HG03521 (cell line): ENCODE results near the gene RHOT2.

Experiments used
- ATAC-seq: cut with Tn5 transposase; IDR thresholded peaks from one replicate; pipeline ENCODE4 v1.9.1; 2021; ENCODE audit warnings: mild to moderate bottlenecking, moderate library complexity; ENCODE audit not compliant: unreplicated experiment

The RHOT2 gene

GRCh38 chr16:695355-696089, 27.6 kb downstream of the RHOT2 start:
- no peak for ATAC-seq

- no peak for ATAC-seq
These were observed 31.2 kb downstream of the RHOT2 start for GRCh38 chr16:698911-699671.

- no peak for ATAC-seq
These were observed 33.0 kb downstream of the RHOT2 start for GRCh38 chr16:700684-701584.

- no peak for ATAC-seq
These were observed 34.4 kb downstream of the RHOT2 start for GRCh38 chr16:702341-702740.

- ATAC-seq, result no peak
These were observed 35.5 kb downstream of the RHOT2 start for GRCh38 chr16:703406-703805.

GRCh38 chr16:704047-704446, 36.1 kb downstream of the RHOT2 start:
- ATAC-seq, result no peak

GRCh38 chr16:704552-705380, 36.8 kb downstream of the RHOT2 start:
- no peak for ATAC-seq

- ATAC-seq, result no peak
These were observed 37.7 kb downstream of the RHOT2 start, which contains the start of gene FBXL16 for GRCh38 chr16:705431-706188. Gene FBXL16, minus strand, starts transcription at chr16:705801. Its CDS starts 8,396 bp downstream, at chr16:697405.

- no peak for ATAC-seq
These were observed 38.5 kb downstream of the RHOT2 start for GRCh38 chr16:706189-707061.

- ATAC-seq, result no peak
These were observed 39.2 kb downstream of the RHOT2 start for GRCh38 chr16:707062-707538.

GRCh38 chr16:708019-708418, 40.1 kb downstream of the RHOT2 start:
- ATAC-seq, result no peak

- no peak for ATAC-seq
These were observed 41.0 kb downstream of the RHOT2 start for GRCh38 chr16:708959-709358.

- ATAC-seq, result no peak
These were observed 41.9 kb downstream of the RHOT2 start for GRCh38 chr16:709566-710499.

- no peak for ATAC-seq
These were observed 42.7 kb downstream of the RHOT2 start for GRCh38 chr16:710500-711075.

- ATAC-seq, result no peak
These were observed 43.2 kb downstream of the RHOT2 start for GRCh38 chr16:711084-711483.

- no peak for ATAC-seq
These were observed 43.8 kb downstream of the RHOT2 start for GRCh38 chr16:711548-712320.
